Measurements from ENCODE around the gene DHX58. TPM values are rescaled to one million over a fixed set of nuclear protein-coding genes. Genes with fewer than 3 reads are reported as not detected.
"Not testable (repeated sequence)": the region's sequence is repeated elsewhere in the genome, so short reads cannot be mapped to it uniquely, and the experiment has no call there.

Gene DHX58
- total RNA-seq, 1 donor from 2014 or later: 3.1 TPM

DNA sequence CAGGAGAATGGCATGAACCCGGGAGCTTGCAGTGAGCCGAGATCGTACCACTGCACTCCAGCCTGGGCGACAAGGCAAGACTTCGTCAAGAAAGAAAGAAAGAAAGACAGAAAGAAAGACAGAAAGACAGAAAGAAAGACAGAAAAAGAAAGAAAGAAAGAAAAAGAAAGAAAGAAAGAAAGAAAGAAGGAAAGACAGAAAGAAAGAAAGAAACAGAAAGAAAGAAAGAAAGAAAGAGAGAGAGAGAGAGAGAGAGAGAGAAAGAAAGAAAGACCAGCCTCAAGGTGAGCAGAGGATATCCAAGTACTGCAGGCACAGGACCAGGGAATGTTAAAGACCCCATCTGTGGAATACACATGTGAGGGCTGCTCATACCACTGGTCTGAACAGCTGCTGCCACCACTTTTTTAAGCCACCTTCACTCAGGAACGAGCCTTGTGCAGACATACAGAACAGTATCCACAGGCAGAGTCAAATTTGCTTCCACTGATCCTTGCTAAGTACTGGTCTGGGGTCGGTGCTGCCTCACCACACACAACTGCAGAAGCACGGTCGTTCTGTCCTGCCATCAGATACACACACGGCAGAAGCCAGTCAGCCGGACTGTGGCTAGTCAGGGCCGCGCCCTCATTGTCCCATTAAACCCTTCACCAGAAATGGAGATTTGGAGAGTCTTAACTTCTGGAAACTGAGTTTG, 34.5 kb upstream of the DHX58 start:
- Histone ChIP-seq H3K36me3 (peaks cover 23% of the 10 kb centered on the region), H3K27me3 (ENCODE audit: low read depth) (no peaks in the 10 kb centered on the region), H3K9me3 (replicated peaks) (no peaks in the 10 kb centered on the region), H3K4me1 (peaks cover 54% of the 10 kb centered on the region), H3K4me3 (no peak overlapping the region), H3K27ac (replicated peaks) (no peak overlapping the region)
- TF ChIP-seq, protein P1, sequence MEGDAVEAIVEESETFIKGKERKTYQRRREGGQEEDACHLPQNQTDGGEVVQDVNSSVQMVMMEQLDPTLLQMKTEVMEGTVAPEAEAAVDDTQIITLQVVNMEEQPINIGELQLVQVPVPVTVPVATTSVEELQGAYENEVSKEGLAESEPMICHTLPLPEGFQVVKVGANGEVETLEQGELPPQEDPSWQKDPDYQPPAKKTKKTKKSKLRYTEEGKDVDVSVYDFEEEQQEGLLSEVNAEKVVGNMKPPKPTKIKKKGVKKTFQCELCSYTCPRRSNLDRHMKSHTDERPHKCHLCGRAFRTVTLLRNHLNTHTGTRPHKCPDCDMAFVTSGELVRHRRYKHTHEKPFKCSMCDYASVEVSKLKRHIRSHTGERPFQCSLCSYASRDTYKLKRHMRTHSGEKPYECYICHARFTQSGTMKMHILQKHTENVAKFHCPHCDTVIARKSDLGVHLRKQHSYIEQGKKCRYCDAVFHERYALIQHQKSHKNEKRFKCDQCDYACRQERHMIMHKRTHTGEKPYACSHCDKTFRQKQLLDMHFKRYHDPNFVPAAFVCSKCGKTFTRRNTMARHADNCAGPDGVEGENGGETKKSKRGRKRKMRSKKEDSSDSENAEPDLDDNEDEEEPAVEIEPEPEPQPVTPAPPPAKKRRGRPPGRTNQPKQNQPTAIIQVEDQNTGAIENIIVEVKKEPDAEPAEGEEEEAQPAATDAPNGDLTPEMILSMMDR (IDR thresholded peaks at IDR 0.05; ENCODE audit: borderline replicate concordance): no peak
- no peak for DNase-seq
- intact Hi-C loops (cut with micrococcal nuclease): no loop called here

DNA sequence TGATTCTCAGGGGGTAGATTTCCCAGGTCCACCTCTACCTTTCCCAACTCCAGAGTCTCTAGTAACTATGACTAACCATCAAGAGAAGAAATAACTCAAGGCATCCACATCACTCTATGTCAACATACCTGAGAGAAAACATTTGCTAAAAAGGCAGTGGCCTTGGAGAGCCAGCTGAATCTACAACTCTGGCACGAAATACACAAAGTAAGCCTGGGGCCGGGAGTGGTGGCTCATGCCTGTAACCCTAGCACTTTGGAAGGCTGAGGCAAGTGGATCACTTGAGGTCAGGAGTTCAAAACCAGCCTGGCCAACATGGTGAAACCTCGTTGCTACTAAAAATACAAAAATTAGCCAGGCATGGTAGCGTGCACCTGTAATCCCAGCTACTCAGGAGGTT, 30.6 kb upstream of the DHX58 start:
- H3K36me3 ChIP-seq, DNase-seq: not testable (repeated sequence)

DNA sequence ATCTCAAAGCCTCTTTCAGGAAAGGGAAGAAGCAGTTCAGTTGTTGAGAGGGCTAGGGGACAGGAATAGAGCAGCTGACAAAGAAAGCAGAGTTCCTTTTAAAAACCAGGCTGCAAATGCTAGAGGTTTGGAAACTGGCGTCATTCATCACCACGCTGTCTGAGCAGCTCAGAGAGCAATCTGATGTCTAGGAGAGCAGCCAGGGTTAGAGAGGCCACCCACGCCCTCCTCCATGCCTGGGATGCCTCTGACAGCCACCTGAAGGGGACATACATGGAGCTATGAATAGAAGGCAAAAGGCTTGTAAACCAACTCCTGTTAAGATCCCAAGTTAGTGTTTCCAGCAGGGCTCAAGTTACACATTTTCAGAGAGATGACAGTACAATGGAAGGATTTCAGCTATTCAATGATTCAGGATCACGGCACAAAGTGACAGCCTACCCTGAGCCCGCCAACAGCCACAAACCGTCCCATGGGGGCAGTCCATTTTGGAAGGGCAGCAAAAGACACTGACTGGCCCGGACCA, 29.9 kb upstream of the DHX58 start:
- H3K4me1 ChIP-seq: peaks cover 61% of the 10 kb centered on the region
- H3K9me3 ChIP-seq (replicated peaks): no peaks in the 10 kb centered on the region
- intact Hi-C loops (cut with micrococcal nuclease): no loop called here
- H3K4me3 ChIP-seq: no peak overlapping the region
- H3K36me3 ChIP-seq: peaks cover 7% of the 10 kb centered on the region
- peak overlapping the region; percentile 56 for H3K27ac ChIP-seq (replicated peaks)
- TF ChIP-seq, protein P1 (IDR thresholded peaks at IDR 0.05; ENCODE audit: borderline replicate concordance): no peak
- DNase-seq: no peak
- no peaks in the 10 kb centered on the region for H3K27me3 ChIP-seq (ENCODE audit: low read depth)

More for the DNA sequence above, 30.6 kb upstream of the DHX58 start:
- intact Hi-C loops (cut with micrococcal nuclease); H3K4me3 ChIP-seq; H3K27me3 ChIP-seq (ENCODE audit: low read depth); H3K9me3 ChIP-seq (replicated peaks): not testable (repeated sequence)
- Histone ChIP-seq H3K27ac (replicated peaks) (peak overlapping the region; percentile 56), H3K4me1 (peaks cover 54% of the 10 kb centered on the region)

DNA sequence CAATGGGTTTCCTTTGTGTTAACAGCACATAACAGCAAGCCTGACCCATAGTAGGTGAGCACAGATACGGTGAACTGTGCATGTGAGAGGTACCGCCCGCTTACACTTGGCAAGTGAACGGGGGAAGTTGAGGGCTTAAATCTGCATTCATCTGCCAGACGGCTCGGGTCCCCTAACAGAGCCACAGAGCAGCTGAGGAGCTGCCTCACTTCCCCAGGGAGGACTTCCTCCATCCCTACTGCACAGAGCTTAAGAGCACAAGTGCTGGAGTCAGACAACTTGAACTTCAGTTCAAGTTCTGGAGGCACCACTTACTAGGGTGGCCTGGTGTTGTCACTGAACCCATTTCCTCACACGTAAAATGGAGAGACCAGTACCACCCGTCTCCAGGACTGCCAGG, 28.9 kb upstream of the DHX58 start:
- Histone ChIP-seq H3K9me3 (replicated peaks) (no peaks in the 10 kb centered on the region), H3K27me3 (ENCODE audit: low read depth) (no peaks in the 10 kb centered on the region), H3K4me1 (peaks cover 72% of the 10 kb centered on the region), H3K36me3 (peaks cover 7% of the 10 kb centered on the region), H3K4me3 (no peak overlapping the region), H3K27ac (replicated peaks) (peak overlapping the region; percentile 56)
- TF ChIP-seq, protein P1 (IDR thresholded peaks at IDR 0.05; ENCODE audit: borderline replicate concordance): no peak
- intact Hi-C loops (cut with micrococcal nuclease): no loop called here
- no peak for DNase-seq

DNA sequence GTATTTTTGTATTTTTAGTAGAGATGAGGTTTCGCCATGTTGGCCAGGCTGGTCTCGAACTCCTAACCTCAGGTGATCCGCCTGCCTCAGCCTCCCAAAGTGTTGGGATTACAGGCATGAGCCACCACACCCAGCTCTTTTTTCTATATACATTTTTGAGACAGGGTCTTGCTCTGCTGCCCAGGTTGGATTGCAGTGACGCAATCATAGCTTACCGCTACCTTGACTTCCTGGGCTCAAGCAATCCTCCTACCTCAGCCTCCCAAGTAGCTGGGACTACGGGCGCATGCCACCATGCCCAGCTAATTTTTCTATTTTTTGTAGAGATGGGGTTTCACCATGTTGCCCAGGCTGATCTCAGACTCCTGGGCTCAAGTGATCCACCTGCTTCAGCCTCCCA, 28.2 kb upstream of the DHX58 start:
- H3K27ac ChIP-seq (replicated peaks); H3K9me3 ChIP-seq (replicated peaks); H3K4me3 ChIP-seq; H3K27me3 ChIP-seq (ENCODE audit: low read depth); DNase-seq; intact Hi-C loops (cut with micrococcal nuclease); H3K36me3 ChIP-seq: not testable (repeated sequence)
- H3K4me1 ChIP-seq: peaks cover 79% of the 10 kb centered on the region

DNA sequence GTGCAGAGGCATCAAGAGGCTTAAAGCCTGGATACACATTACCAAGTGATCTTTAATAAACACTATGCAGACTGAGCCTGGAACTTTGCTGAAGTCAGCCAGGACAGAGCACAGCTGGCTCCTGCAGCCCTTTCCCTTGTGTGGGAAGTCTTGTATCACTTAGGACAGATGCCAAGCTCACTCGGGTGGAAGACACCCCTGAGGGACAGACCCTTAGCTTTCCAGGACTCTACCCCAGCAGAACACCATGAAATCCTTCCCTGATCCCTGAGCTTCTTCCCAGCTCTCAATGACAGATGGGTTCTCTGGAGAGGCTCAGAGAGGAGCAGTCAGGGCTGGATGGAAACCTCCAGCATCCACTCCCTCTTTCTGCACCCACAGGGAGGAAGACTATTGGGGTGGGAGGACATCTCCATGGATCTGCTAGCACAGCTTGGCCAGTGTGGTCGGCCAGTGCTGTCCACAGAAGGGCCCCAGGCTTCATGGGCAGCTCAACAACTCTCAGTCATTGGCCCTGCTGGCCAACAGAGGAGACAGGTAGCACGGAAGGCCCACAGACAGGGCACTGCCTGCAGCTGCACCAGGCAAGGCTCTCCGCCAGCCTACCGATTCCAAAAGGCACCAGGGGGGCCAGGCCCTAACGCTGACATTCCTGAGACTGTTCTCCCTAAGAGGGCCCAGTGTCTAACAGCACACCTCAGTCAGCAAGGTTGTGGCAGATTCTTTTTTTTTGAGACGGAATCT, 26.4 kb upstream of the DHX58 start:
- DNase-seq: no peak
- TF ChIP-seq, protein P1 (IDR thresholded peaks at IDR 0.05; ENCODE audit: borderline replicate concordance): no peak
- Histone ChIP-seq H3K4me3 (no peak overlapping the region), H3K27me3 (ENCODE audit: low read depth) (no peaks in the 10 kb centered on the region), H3K9me3 (replicated peaks) (no peaks in the 10 kb centered on the region), H3K36me3 (no peaks in the 10 kb centered on the region), H3K4me1 (peaks cover 96% of the 10 kb centered on the region), H3K27ac (replicated peaks) (peak overlapping the region; percentile 67)
- intact Hi-C loops (cut with micrococcal nuclease): no loop called here

All from left ventricle myocardium inferior (tissue), 1 donor.